GM12892 (cell line): Measurements from ENCODE around the gene ATF1.

Experiments
- POLR2A ChIP-seq: IDR thresholded peaks from 2 replicates; pipeline ENCODE4 v1.6.1; 2011; ENCODE audit warnings: low read depth, low read length, control low read depth
- POLR2AphosphoS5 ChIP-seq: IDR thresholded peaks from 2 replicates; pipeline ENCODE4 v1.6.1; 2011; ENCODE audit warnings: low read depth, low read length, control low read depth
- TAF1 ChIP-seq: IDR thresholded peaks from 2 replicates; pipeline ENCODE4 v1.6.1; 2011; ENCODE audit warnings: low read depth, mild to moderate bottlenecking, control low read depth, low read length, borderline replicate concordance

- TF ChIP-seq POLR2A (no peak), POLR2AphosphoS5 (no peak), TAF1 (no peak)
Measured at GRCh38 chr12:50715174-50715573, 48.7 kb upstream of the ATF1 start.
